AG04449 (cell line): ENCODE data around the gene CTNNA2.
"Not testable (repeated sequence)": the region's sequence is repeated elsewhere in the genome, so short reads cannot be mapped to it uniquely, and the experiment has no call there.

Source experiments
- CTCF ChIA-PET: fragments of 350-600 bp; formaldehyde crosslinking; extraction: SDS; loops from one replicate; lab custom pipeline; 2021; ENCODE audit warnings: antibody characterized with exemption; lab: Yijun Ruan, JAX
- POLR2A ChIA-PET: fragments of 400-600, 350-600 bp; formaldehyde crosslinking; extraction: SDS; loops from one replicate; lab custom pipeline; 2020; ENCODE audit warnings: antibody characterized with exemption, inconsistent platforms; lab: Yijun Ruan, JAX
- DNase-seq: peaks from one replicate; pipeline ENCODE4 v3.0.0-alpha.2; 2010; ENCODE audit warnings: low read depth, low spot score
- H3K4me3 ChIP-seq: 2 replicates; pipeline ENCODE4 v1.5.1; 2011; ENCODE audit warnings: low read depth, mild to moderate bottlenecking, control low read depth, low read length
- TF ChIP-seq, protein P1 (sequence below): IDR thresholded peaks from one replicate; pipeline ENCODE4 v1.5.1; 2011; ENCODE audit warnings: mild to moderate bottlenecking, moderate library complexity, low read length, control low read depth, inconsistent platforms; ENCODE audit not compliant: insufficient read depth; ENCODE audit errors: missing control alignments

CTNNA2 gene

GRCh38 chr2:80199504-80199903 lies 686.7 kb downstream of the CTNNA2 start:
- TF ChIP-seq, protein P1, sequence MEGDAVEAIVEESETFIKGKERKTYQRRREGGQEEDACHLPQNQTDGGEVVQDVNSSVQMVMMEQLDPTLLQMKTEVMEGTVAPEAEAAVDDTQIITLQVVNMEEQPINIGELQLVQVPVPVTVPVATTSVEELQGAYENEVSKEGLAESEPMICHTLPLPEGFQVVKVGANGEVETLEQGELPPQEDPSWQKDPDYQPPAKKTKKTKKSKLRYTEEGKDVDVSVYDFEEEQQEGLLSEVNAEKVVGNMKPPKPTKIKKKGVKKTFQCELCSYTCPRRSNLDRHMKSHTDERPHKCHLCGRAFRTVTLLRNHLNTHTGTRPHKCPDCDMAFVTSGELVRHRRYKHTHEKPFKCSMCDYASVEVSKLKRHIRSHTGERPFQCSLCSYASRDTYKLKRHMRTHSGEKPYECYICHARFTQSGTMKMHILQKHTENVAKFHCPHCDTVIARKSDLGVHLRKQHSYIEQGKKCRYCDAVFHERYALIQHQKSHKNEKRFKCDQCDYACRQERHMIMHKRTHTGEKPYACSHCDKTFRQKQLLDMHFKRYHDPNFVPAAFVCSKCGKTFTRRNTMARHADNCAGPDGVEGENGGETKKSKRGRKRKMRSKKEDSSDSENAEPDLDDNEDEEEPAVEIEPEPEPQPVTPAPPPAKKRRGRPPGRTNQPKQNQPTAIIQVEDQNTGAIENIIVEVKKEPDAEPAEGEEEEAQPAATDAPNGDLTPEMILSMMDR: no peak
- DNase-seq: no peak
- H3K4me3 ChIP-seq: no peak overlapping the region
- POLR2A ChIA-PET: no interaction called here
- CTCF ChIA-PET: interaction anchor here (0.8 to 1.1 kb wide), 2 partner anchors 32 to 39 kb away, joined by 3 to 4 read pairs; no protein-coding TSS in a partner anchor

- CTCF ChIA-PET, H3K4me3 ChIP-seq, DNase-seq, POLR2A ChIA-PET: not testable (repeated sequence)
Observed at GRCh38 chr2:80203929-80204328, 691.1 kb downstream of the CTNNA2 start.

DNA sequence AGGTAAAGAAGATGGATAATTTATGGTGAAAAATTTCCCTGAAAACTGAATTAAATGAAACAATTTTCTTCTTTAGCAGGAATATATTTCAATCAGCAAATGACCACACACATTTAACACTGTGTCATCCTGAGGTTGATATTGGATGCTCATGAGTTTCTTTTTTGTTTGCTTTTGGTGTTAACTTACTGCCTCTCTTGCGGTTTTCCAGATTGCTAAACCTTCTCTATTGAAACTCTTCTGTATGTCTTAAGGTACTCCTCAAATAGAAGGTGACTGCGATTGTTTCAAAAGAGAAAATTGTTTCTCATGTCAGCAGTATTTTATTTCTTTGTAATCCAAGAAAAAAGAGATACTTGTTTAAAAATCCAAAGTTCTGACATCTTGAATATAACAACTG lies 692.6 kb downstream of the CTNNA2 start:
- CTCF ChIA-PET: no interaction called here

DNA sequence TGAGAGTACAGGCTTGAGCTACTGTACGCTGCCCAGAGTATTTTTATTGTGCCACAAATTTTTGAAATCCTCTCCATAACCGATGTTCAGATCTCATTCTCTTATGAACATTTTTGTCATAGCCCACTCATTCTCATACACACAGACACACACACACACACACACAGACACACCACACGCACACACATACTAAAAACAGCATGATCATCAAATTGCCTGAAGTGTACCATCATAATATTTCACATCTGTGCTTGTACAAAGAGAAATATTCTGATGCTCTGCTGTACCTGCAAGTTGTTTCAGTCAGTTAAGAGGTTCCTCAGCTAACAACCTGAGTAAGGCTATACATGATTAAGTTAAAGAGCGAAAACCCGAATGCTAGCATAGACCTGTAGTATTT lies 696.6 kb downstream of the CTNNA2 start:
- CTCF ChIA-PET: interaction anchor here (1.2 kb wide), 1 partner anchor 137 kb away, joined by 3 read pairs; no protein-coding TSS in a partner anchor
- TF ChIP-seq, protein P1: no peak
- H3K4me3 ChIP-seq: no peak overlapping the region
- no peak for DNase-seq
- POLR2A ChIA-PET: no interaction called here

More for the DNA sequence above, 692.6 kb downstream of the CTNNA2 start:
- TF ChIP-seq, protein P1: no peak
- H3K4me3 ChIP-seq: no peak overlapping the region
- no peak for DNase-seq
- POLR2A ChIA-PET: no interaction called here

- ChIA-PET CTCF (no interaction called here), POLR2A (no interaction called here)
- no peak for DNase-seq
- TF ChIP-seq, protein P1: no peak
- H3K4me3 ChIP-seq: no peak overlapping the region
Observed at GRCh38 chr2:80217446-80217845, 704.6 kb downstream of the CTNNA2 start.

DNA sequence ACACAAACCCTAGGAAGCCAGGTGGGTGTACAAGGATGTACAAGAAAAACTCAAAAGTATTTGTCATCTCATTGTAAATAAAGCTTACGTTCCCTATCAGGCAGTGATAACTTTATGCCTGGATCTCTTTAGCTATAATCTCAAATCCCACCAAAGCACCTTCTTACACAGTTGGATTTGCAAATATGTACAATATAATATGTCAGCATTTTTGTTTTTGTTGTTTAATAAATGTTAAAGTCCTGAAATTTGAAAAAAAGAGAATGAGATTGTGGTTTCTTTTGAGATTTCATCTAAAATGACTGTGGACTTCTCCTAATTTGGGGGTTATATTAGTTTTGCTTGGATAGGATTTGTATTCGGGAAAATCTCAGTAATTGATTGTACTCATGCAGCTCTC lies 709.8 kb downstream of the CTNNA2 start:
- CTCF ChIA-PET: interaction anchor here (3.4 kb wide), 1 partner anchor 16 kb away, joined by 13 read pairs; no protein-coding TSS in a partner anchor
- TF ChIP-seq, protein P1: no peak
- DNase-seq: no peak
- POLR2A ChIA-PET: no interaction called here
- H3K4me3 ChIP-seq: no peak overlapping the region

- ChIA-PET POLR2A (no interaction called here), CTCF (interaction anchor here (1.1 kb wide), 1 partner anchor 32 kb away, joined by 4 read pairs; no protein-coding TSS in a partner anchor)
- TF ChIP-seq, protein P1: no peak
- no peak overlapping the region for H3K4me3 ChIP-seq
- DNase-seq: no peak
Observed at GRCh38 chr2:80231421-80231820, 718.6 kb downstream of the CTNNA2 start.
